Muscle layer of duodenum (tissue), 2 donors: Measurements from ENCODE around the gene EFNA5.
A peak's percentile ranks its signal among the peaks of the same experiment; 100 is the strongest.

Experiments used
- H3K27ac ChIP-seq: one replicate; pipeline ENCODE4 v1.7.0; 2013; ENCODE audit warnings: mild to moderate bottlenecking, low read length
- H3K27me3 ChIP-seq: one replicate; pipeline ENCODE4 v1.7.0; 2013; ENCODE audit warnings: low read depth, mild to moderate bottlenecking, control low read depth, low read length
- H3K36me3 ChIP-seq, 2 donors: one replicate each; pipeline ENCODE4 v1.7.0; 2013; ENCODE audit warnings: low read length in 2 of 2, control low read depth in 1 of 2, mild to moderate bottlenecking in 1 of 2; ENCODE audit not compliant: insufficient read depth in 2 of 2, control insufficient read depth in 1 of 2
- H3K4me1 ChIP-seq, 2 donors: one replicate each; pipeline ENCODE4 v1.7.0; 2013; ENCODE audit warnings: low read length in 2 of 2, mild to moderate bottlenecking in 2 of 2, control low read depth in 1 of 2, moderate library complexity in 1 of 2; ENCODE audit not compliant: insufficient read depth in 2 of 2, control insufficient read depth in 1 of 2
- H3K4me3 ChIP-seq, 2 donors: one replicate each; pipeline ENCODE4 v1.7.0; 2013; ENCODE audit warnings: low read length in 2 of 2, low read depth in 1 of 2, mild to moderate bottlenecking in 1 of 2
- H3K9me3 ChIP-seq, 2 donors: one replicate each; pipeline ENCODE4 v1.7.0; 2013; ENCODE audit warnings: low read length in 2 of 2, control low read depth in 1 of 2, mild to moderate bottlenecking in 1 of 2; ENCODE audit not compliant: control insufficient read depth in 1 of 2
- donor health status: healthy.

Gene EFNA5

GRCh38 chr5:107513337-107514085 lies 157.2 kb downstream of the EFNA5 start:
- Histone ChIP-seq H3K4me3 (no peak overlapping the region), H3K27ac (no peak overlapping the region), H3K36me3 (no peaks in the 10 kb centered on the region), H3K9me3 (no peaks in the 10 kb centered on the region), H3K27me3 (no peaks in the 10 kb centered on the region), H3K4me1 (no peaks in the 10 kb centered on the region)

- no peaks in the 10 kb centered on the region for H3K36me3 ChIP-seq
- no peaks in the 10 kb centered on the region for H3K9me3 ChIP-seq
- no peak overlapping the region for H3K27ac ChIP-seq
- H3K27me3 ChIP-seq, result no peaks in the 10 kb centered on the region
- no peaks in the 10 kb centered on the region for H3K4me1 ChIP-seq
- no peak overlapping the region for H3K4me3 ChIP-seq
Measured at GRCh38 chr5:107512029-107512428, 158.7 kb downstream of the EFNA5 start.

GRCh38 chr5:107510125-107510524 lies 160.6 kb downstream of the EFNA5 start:
- H3K27ac ChIP-seq, result no peak overlapping the region
- no peaks in the 10 kb centered on the region for H3K4me1 ChIP-seq
- H3K4me3 ChIP-seq, result no peak overlapping the region
- no peaks in the 10 kb centered on the region for H3K36me3 ChIP-seq
- no peaks in the 10 kb centered on the region for H3K9me3 ChIP-seq
- no peaks in the 10 kb centered on the region for H3K27me3 ChIP-seq

- Histone ChIP-seq H3K4me3 (no peak overlapping the region), H3K27me3 (no peaks in the 10 kb centered on the region), H3K36me3 (no peaks in the 10 kb centered on the region), H3K9me3 (no peaks in the 10 kb centered on the region), H3K4me1 (no peaks in the 10 kb centered on the region), H3K27ac (no peak overlapping the region)
Measured at GRCh38 chr5:107508097-107508496, 162.6 kb downstream of the EFNA5 start.

GRCh38 chr5:107505763-107506534 lies 164.8 kb downstream of the EFNA5 start:
- Histone ChIP-seq H3K27ac (no peak overlapping the region), H3K4me1 (no peaks in the 10 kb centered on the region), H3K4me3 (no peak overlapping the region), H3K27me3 (no peaks in the 10 kb centered on the region), H3K36me3 (no peaks in the 10 kb centered on the region), H3K9me3 (no peaks in the 10 kb centered on the region)

GRCh38 chr5:107504424-107504823 lies 166.3 kb downstream of the EFNA5 start:
- Histone ChIP-seq H3K9me3 (no peaks in the 10 kb centered on the region), H3K4me3 (no peak overlapping the region), H3K36me3 (no peaks in the 10 kb centered on the region), H3K27me3 (no peaks in the 10 kb centered on the region), H3K27ac (no peak overlapping the region), H3K4me1 (no peaks in the 10 kb centered on the region)

- no peaks in the 10 kb centered on the region for H3K36me3 ChIP-seq
- H3K9me3 ChIP-seq, result no peaks in the 10 kb centered on the region
- no peaks in the 10 kb centered on the region for H3K4me1 ChIP-seq
- peak overlapping the region in 1 of 2 donors; percentile 40 for H3K4me3 ChIP-seq
- H3K27me3 ChIP-seq, result no peaks in the 10 kb centered on the region
- no peak overlapping the region for H3K27ac ChIP-seq
Measured at GRCh38 chr5:107502676-107503060, 168.1 kb downstream of the EFNA5 start.

GRCh38 chr5:107501965-107502675 lies 168.6 kb downstream of the EFNA5 start:
- H3K27ac ChIP-seq, result no peak overlapping the region
- no peaks in the 10 kb centered on the region for H3K4me1 ChIP-seq
- no peaks in the 10 kb centered on the region for H3K9me3 ChIP-seq
- no peaks in the 10 kb centered on the region for H3K36me3 ChIP-seq
- no peaks in the 10 kb centered on the region for H3K27me3 ChIP-seq
- H3K4me3 ChIP-seq, result peak overlapping the region in 1 of 2 donors; percentile 40

- Histone ChIP-seq H3K9me3 (no peaks in the 10 kb centered on the region), H3K4me3 (no peak overlapping the region), H3K27ac (no peak overlapping the region), H3K4me1 (no peaks in the 10 kb centered on the region), H3K36me3 (no peaks in the 10 kb centered on the region), H3K27me3 (no peaks in the 10 kb centered on the region)
Measured at GRCh38 chr5:107500840-107501239, 169.9 kb downstream of the EFNA5 start.

- Histone ChIP-seq H3K27ac (no peak overlapping the region), H3K36me3 (no peaks in the 10 kb centered on the region), H3K4me1 (no peaks in the 10 kb centered on the region), H3K4me3 (no peak overlapping the region), H3K27me3 (no peaks in the 10 kb centered on the region), H3K9me3 (no peaks in the 10 kb centered on the region)
Measured at GRCh38 chr5:107500347-107500746, 170.4 kb downstream of the EFNA5 start.

GRCh38 chr5:107499776-107500175 lies 171.0 kb downstream of the EFNA5 start:
- H3K4me3 ChIP-seq, result no peak overlapping the region
- no peaks in the 10 kb centered on the region for H3K9me3 ChIP-seq
- no peaks in the 10 kb centered on the region for H3K36me3 ChIP-seq
- H3K4me1 ChIP-seq, result no peaks in the 10 kb centered on the region
- H3K27me3 ChIP-seq, result no peaks in the 10 kb centered on the region
- H3K27ac ChIP-seq, result no peak overlapping the region
